ENCODE measurements around the gene RASGEF1C.
"Not testable (repeated sequence)": the region's sequence is repeated elsewhere in the genome, so short reads cannot be mapped to it uniquely, and the experiment has no call there.

The RASGEF1C gene

DNA sequence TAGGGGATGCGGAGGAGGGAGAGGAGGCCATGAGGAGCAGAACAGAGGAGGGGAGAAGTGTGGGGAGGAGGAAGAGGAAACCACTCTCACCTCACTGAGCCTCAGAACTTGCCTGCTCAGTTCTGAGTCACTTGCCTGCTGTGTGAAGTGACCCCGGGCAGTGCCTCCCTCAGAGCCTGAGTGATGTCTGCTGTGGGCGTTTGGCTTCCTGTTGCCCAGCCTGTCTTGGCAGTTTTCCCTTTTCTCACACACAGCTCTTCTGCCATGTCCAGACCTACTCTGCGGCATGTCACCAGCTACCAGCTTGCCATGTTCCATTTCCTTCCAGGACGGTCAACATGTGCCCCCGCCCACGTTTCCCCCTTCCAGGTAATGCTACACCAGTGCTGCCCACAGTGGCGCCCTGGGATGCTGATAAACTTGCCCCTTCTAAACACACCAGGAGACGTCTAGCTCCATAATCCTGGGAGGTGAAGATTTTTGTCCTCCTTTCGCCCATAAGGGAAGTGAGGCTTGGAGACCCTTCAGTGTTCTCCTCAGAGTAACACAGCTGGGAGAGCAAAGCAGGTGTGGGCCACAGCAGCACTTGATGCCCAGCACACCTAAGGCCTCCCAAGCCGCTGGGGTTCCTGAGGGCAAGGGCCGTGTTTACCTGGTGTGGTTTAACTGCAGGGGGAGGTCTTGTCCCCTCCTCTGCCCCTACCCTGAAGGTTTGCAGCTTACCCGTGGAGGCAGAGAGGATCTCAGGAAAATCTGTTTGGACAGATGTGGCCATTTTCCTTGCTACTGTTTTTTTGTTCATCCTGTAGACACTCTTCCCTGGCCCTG is 73.7 kb downstream of the RASGEF1C start:
- DNase-seq = no peak

DNA sequence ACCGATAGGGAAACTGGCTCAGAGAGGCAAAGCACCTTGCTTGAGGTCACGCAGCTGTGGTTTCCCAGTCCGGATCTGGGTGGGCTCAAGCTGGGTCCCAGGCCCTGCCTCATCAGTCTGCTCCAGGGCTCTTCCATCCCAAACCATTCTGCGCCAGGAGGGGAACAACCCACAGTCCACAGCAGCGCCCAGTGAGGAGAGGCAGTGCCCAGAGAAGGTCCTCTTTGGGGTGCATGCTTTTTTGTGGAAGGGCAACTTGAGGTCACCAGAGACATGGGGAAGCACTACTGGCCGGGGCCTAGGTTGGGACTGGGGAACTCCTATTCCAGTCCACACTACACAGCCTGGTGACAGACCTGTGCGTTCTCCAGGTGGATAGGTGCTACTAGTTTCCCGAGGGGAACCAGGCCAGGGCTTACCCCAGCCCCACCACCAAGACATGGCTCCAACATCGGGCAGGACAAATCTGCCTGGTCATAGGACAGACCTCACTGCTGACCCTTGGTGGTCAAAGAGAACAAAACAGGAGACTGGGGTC is 75.0 kb downstream of the RASGEF1C start:
- no peak for DNase-seq

DNA sequence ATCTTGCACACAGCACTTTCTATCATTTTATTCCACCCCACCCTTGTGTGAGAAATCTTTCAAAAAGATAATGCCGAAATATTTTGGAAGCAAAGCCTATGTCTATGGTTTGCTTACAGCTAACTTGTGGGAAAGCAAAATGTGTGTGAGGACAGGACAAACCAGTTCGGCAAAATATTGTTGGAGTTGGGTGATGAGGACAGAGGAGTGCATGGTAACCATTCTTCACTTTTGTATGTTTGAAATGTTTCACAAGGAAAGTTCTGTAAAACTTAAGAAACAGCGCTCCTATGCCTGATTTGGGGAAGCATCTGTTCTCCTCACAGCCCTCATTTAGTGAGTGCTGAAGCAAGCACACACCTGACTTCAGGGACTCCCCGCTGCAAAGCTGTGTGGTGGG is 75.5 kb downstream of the RASGEF1C start:
- DNase-seq = no peak

DNA sequence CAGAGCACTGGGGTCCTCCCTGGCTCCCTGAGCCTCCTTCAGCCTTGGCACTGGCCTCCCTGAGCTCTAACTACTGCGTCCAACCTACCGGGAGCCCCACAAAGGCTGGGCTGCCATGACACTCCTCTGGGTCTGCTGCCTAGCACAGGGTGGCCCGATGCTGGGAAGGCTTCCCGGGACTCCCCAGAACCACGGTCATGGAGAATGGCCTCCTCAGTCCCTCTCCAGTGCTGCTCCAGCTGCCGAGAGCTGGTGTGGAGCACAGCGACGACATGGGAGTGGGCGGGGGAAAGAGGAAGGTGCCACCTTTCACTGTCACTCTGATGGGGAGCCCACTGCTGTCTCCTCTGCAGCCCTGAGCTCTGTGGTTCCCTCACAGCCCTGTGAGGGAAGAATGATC is 76.0 kb downstream of the RASGEF1C start:
- DNase-seq = no peak

DNA sequence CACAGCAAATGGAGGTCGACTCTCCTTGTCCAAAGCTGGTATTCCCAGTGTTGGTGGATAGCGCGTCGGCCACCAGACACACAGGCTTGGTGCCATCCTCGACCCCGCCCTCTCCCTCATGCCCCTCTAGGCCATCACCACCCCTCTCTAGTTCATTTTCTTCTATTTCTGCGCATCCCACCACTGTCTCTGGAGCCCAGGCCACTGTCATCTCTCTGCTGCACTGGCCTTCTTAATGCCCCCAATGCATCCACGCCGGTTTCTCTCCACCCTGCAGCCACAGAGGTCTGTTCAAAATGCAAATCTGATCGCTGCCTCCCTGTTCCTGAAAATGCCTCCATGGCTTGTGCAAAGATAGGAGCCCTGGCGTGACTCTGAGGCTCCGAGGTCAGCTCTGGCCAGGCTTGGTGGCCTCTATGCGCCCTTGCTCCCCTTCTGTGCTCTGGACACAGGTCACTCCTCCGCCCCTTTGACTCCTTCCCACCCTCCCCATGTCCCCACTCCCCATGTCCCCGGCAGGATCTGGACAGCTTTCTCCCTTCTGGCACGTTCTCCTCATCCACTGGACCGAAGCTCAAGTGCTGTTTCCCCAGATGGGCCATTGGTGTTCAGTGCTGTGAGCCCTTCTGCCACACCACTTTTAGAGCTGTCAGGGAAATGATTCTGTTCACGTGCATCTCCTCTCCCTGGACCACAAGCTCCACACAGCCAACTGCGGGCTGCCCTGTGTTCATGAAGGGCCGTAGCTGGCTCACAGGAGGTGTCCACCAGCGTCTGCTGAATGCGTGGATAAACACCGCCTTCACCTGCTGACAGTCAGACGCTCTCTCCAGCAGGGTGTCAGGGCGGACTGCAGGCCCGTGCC is 77.9 kb downstream of the RASGEF1C start:
- no peak for DNase-seq

DNA sequence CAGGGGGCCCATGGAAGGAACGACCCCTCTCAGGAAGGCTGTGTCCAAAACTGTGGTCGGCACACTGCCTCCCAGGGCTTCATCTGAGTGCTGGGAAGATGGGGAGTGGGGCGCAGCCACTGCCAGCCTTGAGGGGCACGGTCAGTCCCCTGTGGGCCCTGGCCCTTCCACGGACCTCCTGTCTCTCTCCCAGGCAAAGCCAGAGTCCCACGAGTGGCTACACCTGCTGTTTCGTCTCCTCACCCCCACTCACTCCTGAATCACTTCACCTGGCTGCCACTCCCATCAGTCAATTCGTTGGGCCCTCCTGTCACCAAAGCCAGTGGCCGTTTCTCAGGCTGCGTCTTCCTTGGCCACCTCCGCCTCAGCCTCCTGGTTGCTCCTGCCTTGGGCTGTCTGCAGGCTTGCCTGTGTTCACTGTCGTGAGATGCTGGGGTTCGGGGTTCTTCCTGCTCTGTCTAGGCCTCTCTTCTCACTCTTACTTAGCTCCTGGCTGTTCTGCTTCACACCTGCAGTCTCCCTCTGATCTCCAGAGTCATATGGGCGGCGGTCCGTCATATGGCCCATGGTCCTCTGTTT is 78.6 kb downstream of the RASGEF1C start:
- no peak for DNase-seq

DNA sequence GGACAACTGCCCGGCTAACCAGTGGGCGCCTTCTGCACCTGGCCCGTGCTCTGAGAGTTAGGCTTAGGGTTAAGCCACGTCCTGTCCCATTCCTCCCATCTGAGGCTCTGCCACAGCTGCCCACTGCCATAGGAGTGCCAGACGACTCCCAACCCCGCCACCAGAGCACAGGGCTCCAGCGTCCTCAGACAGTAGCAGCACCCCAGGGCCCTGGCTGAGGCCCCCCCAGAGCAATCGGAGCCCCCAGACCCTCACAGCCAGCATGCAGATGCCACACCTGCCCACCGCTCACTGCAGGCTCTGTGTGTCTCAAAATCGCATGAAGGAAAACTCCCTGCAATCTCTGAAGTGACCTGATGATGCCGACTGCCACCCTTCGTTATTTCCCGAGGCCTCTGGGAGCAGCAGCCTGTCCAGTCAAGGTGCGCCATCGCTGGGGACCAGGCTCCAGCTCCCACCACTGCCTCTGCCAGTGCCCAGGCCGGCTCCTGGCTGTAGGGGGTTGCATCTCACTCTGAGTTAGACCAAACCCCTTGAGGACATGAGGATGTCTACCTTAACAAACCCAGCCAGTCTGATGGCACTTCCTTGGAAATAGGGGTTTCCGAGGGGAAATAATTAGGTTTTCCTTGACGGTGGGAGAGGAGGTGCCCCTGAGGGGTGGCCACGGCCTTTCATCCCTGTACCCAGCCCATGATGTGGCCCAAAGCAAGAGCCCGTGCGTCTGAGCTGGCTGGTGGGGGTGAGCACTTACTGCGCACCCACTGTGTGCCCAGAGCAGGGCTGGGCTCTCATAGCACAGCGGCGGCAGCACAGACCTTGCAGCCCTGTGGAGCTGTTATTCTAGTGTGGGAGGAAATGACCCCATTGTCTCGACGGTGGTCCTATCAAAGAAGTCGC is 79.5 kb downstream of the RASGEF1C start:
- no peak for DNase-seq

DNA sequence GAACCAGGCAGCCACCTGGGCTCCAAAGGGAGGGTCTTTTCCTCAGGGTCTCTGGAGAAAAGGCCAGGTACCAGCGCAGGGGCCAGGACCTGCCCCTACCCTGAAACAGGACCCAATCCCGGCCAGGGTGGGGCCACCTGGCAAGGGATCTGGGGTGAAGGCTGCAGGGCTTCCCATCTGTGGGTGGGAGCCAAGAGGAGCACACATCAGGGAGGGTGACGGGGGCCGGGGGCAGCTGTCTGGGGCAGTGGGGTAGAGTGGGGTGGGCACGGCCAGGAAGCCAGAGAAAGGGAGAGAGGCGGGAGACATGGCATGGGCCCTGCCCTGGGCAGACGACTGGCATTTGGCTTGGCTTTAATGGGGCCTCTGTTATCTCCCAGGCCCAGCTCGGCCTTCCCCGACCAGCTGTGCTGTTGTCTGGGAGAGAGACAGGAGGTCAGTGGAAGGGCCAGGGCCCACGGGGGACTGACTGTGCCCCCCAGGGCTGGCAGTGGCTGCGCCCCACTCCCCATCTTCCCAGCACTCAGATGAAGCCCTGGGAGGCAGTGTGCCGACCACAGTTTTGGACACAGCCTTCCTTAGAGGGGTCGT is 80.2 kb downstream of the RASGEF1C start:
- no peak for DNase-seq

DNA sequence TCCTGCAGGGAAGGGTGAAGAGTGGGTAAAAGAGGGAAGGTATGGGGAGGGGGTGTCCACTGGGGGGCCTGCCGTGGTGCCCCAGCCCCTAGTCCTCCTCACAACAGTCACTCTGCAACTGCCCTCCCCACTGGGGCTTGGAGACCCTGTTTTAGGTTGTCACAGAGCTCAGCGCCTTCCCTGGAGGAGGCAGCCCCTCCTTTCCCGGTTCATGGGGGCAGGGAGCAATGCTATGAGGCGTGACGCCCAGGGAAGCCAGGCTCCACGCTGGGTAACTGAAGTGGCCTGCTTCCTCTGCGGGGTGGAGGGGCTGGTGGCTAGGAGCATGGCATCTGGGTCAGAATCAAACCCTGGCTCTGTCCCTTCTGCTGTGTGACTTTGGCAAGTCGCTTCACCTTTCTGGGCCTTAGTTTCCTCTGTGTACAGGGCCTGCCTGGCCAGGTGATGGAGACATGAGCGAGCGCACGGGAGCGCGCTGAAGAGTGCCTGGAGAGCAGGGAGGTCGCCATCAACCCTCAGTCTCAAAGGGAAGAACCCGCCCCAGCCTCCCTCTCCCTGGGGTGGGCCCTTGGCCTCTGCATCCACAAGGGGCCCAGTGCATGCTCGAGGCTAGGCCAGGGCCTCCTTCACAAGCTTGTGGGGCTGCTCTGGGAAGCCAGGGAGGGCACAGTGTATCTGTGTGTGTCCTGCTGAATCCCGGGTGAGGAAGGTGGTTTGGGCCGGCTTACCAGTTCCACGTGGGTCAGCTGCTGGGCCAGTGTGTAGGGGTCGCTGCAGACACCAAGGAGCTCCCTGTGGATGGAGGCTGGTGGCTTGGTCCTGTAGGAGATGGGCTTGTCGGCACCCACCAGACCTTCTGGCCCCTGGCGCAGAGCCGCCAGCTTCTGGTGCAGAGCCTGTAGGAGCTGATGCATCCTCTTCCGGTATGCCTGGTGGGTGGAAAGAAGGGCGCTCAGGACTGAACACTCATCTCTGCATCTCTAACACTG is 81.0 kb downstream of the RASGEF1C start:
- no peak for DNase-seq

DNA sequence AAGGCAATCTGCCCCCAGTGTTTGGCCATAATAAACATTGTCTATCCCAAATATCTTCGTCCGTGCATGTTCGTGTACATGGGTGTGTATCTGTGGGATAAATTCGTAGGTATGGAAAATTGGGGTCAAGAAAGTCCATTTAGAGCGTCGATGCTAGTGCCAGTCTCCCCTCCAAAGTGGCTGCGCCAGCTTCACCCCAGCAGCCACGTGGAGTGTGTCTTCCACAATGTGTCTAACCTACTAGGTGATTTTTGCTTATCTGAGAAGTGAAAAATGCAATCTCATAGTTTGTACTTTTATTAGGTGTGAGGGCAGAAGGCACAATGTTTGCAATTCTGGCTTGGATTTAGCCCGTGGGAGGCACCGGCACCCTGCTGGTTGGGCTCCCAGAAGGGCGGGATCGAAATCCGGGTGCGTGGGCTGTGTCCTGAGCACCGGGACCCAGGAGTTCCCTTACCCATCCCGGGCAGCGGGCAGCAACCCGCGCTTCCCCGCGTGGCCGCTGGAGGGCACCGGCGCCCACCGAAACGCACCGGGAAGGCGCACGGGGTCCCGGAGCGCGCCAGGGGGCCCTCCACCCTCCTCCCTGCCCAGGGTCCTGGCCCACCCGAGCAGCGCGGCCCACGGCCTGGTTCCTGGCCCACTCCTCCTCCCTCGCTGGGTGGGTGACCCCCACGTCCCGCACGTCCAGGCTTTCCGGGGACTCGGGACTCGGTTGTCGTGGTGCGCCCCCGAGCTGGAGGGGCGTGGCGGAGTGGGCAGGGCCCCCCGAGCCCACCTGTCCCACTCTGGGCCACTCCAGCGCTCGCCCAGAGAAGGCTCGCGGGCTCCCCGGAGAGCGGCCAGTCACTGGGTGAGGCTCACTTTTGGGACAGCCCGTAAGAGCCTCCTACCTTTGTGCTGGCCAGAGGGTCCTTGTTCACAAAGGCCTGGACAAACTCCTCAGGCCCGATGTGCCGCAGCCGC is 82.0 kb downstream of the RASGEF1C start:
- no peak for DNase-seq

DNA sequence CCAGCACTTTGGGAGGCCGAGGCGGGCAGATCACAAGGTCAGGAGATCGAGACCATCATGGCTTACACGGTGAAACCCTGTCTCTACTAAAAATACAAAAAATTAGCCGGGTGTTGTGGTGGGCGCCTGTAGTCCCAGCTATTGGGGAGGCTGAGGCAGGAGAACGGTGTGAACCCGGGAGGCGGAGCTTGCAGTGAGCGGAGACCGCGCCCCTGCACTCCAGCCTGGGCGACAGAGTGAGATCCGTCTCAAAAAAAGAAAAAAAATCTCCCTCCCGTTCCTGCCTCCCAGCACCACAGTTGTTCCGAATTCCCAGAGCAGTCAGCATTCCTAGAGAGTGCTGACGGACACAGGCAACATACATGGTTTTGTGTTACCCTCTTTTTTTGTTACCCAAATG is 82.9 kb downstream of the RASGEF1C start:
- DNase-seq = not testable (repeated sequence)

DNA sequence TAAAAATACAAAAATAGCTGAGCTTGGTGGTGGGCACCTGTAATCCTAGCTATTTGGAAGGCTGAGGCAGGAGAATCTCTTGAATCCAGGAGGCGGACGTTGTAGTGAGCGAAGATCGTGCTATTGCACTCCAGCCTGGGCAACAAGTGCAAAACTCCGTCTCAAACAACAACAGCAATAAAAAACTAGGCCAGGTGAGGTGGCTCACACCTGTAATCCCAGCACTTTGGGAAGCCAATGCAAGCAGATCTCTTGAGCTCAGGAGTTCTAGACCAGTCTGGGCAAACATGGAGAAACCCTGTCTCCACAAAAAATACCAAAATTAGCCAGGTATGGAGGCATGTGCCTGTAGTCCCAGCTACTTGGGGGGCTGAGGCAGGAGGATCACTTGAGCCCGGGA is 84.3 kb downstream of the RASGEF1C start:
- not testable (repeated sequence) for DNase-seq

DNA sequence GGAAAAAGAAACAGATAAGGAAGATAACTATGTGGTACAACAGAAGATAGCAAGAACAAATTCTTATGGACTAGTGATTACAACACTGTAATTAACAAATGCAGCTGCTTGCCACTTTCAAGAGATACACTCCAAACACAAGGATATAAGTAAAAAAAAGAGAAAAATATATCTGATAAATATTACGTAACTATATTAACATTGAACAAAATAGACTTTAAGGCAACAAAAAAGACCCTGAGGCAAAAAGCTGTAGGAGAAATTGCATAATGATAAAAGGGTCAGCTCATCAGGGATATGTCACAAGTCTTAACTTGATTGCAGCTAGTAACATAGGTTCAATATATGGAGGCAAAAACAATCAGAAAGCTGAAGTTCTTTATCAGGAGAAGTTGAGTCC is 86.1 kb downstream of the RASGEF1C start:
- DNase-seq = no peak

DNA sequence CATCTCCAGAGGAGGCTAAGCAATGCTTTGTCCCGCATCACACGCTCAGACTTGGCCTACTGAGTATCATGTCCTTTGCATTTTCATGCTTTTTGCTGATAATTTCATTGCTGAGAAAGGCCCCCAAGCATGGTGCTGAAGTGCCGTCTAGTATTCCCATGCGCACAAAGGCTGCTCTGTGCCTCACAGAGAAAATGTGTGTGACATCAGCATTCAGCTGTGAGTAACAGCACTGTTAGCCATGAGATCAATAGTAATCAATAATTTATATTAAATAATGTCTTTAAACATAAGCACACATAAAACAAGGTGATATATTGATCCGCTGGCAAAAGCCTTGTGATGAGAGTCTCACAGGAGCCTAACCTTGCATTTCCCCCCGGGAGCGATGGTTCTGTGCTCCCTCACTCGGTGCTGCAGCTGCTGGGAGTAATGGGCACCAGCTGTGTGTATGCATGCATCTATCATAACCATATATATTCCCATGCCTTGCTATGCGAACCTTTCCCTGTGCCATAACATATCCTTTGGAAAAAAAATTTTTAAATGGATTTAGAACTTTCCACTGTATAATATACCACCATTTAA is 87.1 kb downstream of the RASGEF1C start:
- no peak for DNase-seq

DNA sequence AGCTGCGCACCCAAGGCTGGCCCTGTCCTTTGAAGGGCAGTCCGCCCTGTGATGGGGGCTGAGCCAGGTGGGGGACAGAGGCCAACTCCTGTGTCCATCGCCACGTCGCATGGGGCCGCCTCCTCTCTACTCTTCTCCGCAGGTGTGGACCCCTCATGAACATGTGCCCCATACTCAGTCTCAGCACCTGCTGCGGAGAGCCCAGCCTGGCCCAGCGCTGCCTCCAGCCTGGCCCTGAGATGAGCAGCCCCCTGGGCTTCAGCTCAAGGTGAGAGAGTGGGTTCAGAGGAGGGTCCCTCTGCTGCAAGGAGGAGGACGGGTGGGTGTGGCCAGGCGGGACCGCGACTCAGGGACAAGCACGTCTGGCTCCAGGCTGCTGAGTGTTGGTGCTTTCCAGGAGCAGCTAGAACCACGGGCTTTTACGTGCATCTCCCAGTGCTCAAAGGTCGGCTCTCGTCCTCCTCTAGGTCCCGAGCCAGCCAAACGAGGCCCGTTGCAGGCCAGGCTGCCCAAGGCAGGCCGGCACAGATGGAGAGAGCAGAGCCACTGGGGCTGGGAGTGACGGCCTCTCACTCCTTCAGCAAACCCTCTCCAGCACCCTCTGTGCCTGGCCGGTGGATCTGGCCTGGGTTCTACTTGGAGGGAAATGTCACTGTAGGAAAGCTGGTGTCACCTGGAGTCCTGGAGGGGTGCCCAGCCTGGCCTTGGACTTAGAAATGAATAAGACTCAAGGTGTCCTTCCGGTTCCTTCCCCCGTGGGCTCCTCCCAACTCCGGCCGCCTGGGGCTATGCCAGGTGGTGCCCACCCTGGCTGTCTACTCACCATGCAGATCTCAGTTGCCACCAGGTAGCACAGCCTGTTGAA is 88.5 kb downstream of the RASGEF1C start:
- DNase-seq = no peak

DNA sequence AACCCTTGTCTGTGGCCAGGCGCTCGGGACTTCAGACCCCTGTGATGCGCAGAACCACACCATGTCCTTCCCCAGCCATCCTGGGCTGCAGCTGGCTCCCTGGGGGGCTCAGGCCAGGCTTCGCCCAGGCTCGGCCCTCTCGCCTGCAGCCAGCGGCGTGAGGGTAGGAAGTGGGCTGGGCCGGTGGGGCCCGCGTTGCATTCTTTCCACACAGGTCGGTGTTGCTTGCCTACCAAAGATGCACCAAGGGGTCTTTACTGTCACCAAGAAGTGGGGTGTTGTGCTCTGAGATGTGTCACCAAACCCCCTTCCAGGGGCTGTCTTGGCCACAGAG is 89.1 kb downstream of the RASGEF1C start:
- DNase-seq = no peak

DNA sequence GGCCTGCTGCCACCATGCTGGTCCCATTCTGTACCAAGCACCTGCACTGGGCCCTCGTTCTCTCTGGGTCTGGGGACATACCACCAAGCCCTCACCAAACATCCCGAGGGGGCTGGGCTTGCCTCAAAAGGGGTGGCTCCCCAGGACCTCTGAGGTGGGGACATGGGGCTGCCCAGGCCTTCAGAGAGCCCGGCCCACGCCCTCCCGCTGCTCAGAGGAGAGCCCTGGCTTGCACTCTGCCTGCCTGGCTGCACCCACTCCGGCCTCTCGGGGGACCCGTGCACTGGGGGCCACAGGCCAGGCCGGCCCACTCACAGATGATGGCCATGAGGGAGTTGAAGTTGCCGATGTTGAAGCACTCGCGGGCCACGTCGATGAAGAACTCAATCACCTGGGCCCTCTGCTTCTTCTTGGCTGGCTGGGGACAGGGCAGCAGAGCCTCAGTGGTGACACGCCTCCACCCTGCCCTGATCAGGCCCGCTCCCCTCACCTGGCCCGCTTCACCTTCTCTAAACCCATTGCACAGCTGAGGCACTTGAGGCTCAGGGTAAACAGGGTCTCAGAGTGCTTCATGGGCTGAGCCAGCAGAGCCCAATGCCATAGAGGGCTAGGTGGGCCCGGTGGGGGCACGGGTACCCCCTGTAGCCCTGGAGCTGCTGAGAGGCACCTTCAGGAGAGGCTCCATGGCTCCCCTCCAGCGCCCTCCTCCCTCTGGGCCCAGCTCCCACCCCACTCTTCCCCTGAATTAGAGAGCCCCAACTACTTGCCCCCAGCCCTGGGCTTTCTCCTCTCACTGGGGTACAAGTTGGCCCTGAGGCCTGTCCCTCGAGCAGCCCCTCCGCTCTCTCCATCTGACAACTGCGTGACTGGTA is 89.7 kb downstream of the RASGEF1C start:
- no peak for DNase-seq

Data from DMS 273 treated with DMSO at 0.1 percent for 48 hours (cell line).